CD4-positive, alpha-beta T cell treated with Interleukin-2 at 100 ng/mL for 4 hours (primary cell): ENCODE results near the gene BICD2.

Experiments
- DNase-seq: peaks from one replicate; pipeline ENCODE4 v3.0.0-alpha.2; 2020; ENCODE audit warnings: low spot score

Gene BICD2

GRCh38 chr9:92747459-92748232 is 17.0 kb downstream of the BICD2 start:
- no peak for DNase-seq

DNA sequence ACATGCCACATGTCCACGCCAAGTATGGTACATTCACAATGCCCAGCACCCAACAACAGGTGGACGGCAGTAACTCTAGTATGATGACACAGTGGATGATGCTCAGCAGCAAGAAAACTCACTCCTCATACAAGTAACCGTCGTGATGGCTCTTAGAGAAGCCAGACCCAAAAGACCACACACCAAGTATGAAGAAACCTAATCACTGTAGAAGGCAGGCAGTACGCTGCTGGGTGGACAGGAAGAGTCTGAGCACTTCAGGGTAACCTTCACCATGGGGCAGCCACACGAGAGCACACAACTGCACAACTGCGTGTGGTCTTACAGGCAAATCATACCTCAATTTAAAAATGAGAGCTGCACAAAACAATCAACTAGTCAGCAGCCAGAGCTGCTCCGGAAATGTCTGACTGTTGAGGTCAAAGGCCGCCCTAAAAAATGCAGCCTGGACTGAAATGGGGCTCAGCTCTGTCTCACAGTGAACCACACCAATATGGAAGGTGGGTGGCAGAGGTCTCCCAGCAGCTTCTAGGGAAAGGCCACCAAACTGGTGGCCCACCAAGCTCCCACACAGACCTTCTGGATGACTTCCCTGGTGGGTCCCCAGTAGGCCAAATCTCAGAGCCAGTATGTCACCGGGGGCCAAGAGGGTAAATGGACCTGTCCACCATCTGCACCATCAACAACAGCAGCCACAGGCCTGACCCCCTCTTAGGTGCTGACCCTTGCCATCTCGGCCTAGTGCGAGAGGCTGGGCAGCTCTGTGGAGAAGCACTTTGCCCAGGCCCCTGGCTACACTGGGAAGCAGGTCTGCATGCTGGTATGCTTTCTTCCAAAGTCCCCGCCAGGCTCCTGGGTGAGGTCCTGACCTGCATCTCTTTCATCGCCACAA is 17.8 kb downstream of the BICD2 start:
- no peak for DNase-seq

DNA sequence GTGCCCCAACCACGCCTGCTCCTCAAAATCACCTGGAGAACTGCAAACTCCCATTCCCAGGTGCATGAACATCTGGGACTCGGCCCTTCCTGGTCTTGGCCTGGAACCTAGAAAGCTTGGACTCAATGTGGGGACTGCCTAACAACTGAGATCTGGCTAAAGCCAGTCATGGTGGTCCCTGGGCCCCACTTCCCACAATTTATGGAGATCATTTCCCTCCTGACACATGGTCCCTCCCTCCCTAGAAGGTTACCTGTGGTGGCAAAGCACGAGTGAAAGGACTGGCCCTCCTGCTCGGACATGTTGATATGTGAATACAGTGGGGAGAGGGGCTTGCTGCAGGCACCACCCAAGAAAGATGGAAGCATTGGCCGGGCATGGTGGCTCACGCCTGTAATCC is 18.8 kb downstream of the BICD2 start:
- no peak for DNase-seq

DNA sequence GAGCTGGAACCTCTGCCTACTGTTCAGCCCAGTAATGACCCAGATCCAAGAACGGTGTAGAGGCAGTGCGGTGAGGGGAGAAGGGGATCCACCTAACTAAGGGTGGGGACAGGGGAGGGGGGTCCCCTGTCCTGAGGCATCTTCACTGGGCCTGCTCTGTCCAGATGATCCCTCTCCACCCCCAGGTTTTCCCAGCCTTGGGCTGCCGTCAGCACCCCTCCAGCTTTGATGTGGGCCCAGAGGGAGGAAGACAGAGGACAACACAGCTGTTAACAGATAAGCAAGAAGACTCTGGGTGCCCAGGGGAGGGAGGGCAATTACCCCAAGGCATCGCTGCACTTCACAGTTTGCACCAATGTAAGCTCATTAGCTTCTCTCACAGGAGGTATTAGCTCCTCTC is 19.3 kb downstream of the BICD2 start:
- no peak for DNase-seq

DNA sequence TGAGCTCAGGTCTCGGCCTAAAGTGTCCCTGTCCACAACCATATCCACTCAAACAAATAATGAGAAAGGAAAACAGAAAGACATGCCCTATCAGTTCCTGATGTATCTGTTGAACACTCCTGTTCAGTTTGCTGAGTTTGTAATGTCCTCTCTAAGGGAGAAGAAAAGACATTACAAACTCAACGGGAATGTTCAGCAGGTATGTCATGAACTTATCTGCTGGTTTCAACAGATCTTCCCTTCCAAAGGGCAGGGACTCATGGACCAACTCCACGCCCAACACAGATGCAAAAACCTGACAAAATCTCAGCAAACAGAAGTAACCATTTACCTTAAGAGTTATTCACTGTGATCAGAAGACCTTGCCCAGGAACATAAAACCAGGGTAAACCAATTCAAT is 23.7 kb downstream of the BICD2 start:
- DNase-seq: no peak

- no peak for DNase-seq
Observed at GRCh38 chr9:92740446-92740961, 24.1 kb downstream of the BICD2 start.

- no peak for DNase-seq
Observed at GRCh38 chr9:92740009-92740408, 24.6 kb downstream of the BICD2 start.

DNA sequence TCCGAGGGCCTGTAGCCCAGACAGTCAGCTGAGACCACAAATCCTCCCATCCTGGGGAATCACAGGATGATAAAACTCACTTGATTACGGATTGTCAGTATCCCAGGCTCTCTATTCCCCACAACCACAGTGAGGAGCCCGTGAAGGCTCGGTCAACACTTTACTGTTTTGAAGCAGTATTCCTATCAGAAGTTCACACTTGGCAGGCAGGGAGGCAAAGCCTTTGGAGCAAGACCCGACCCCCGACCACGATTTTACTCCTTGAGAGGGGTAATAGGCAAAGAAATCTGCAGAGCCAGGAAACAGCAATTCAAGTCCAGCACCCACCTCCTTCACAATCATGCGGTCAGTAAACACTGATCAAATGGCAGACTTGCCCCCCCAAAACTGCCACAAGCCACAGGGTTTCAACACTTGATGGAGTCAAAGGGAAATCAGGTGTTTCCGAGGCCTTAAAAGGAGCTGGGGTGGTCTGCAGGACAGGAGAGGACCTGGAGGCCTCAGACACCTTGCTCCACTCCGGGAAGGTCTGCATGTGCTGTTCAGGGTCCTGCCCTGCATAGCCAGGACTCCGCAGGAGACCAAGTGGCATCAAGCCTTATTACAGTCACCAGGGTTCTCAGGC is 25.2 kb downstream of the BICD2 start:
- DNase-seq: no peak

DNA sequence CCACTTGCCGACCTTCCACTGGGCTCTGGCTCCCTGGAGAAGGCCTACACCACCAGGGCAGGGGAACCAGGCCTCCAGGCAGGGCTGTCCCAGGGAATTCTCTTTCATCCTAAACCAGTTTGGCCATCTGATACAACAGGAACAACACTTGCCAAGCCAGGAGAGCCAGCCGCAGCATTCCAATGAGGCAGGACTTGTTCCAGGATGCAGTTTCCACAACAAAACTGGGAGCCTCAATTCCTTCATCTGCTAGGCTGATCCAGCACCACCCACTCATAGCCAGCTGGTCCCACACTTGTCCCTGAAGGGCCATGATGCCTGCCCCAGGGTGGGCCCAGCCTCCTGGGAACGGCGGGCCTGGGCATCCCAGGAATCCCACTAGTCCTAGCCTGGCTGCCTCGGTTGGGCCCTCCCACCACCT is 26.0 kb downstream of the BICD2 start:
- no peak for DNase-seq

DNA sequence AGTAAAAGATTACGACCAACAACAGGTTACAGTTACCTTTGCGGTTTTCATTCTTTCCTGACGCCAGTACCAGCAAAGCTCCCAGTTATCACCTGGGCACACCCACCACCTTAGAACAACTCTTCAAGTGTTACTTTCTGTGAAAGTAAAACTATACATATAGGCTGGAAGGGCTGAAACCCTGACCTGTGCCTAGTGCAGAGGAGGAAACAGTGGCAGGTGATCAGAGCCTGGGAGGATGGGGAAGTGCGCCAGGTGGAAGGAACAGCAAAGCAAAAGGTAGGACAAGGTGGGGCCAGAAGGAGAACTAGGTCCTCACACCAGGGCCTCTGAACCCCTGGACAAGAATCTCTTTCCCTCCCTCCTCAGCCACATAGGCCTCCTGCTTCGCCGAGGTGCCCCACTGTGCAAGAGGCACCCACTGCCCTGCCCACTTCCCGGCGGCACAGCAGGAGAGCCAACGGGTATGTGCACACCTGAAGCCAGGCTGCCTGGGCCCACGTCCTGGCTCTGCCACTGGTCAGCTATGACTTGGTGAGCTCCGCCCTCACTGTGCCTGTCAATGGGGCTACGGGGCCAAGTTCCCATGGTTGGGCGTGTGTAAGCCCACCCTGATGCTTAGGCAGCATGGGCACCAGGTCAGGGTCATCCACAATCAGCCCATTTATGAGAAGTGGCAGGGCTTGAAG is 26.9 kb downstream of the BICD2 start:
- DNase-seq: no peak

DNA sequence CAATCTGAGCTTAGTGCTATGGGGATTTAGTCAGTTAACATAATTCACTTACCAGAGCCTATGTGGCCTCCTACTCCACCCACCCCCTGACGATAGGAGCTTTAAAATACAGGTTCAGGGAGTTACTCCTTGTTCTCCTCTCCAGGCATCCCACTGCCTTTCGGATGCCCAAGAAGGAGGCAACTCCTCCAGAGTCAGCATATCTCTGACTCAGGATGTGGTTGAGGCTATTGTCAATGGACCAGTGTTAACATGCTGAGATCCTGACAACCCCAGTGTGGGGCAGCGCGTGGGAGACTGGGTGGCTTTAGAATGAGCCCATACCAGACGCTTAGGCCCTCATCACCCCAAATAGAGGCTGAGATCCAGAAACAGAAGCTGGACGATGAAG is 27.4 kb downstream of the BICD2 start:
- DNase-seq: no peak

GRCh38 chr9:92736563-92737215 is 27.9 kb downstream of the BICD2 start:
- no peak for DNase-seq

- DNase-seq: no peak
Observed at GRCh38 chr9:92735636-92736562, 28.7 kb downstream of the BICD2 start.

DNA sequence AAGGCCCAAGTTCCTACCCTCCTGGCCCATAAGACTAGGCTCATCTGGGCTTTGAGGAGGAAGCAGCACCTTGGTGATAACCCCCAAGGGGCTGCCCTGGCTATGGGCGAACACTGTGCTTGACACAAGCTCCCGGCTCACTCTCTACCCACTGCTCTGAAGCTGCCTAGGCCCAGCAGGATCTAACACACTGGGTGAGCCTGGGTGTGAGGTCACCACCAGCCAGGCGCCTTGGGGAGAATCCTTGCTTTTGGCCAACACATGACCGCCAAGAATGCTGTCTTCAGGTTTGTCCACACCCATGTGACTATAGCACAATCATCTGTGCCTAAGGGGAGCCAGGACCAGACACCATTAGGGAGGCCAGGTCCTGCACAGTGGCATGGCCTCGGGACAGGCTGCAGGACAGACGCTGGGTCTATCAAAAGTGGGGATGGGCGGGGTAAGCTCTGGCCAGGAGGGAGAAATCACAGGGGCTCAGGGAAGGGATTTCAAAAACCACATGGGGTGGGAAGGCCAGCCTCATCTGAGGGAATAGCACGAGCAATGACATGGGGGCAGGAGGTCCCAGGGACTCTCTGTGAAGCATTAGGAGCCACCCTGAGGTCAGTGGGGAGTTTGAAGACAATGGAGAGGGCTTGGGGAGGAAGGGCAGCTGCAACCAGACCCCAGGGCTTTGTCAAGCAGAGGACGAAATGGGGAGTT is 29.6 kb downstream of the BICD2 start:
- no peak for DNase-seq

DNA sequence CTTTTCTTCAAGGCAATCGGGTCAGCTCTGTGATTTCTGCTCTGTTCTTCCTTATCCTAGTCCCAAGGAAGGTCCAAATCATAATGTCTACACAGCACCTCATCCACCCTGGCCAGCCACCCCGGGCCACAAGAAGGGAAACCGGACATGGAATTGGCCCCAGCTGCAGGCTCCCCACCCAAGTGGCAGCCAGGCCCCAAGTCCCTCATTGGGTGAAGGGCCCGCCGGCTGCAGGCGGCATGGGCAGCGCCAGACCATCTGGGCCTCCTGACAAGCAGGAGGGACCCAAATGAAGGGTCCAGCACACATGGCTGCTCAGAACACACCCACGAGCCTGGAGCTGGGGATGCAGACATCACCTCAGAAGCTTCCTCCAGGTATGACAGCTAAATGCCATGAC is 33.7 kb downstream of the BICD2 start:
- DNase-seq: no peak

DNA sequence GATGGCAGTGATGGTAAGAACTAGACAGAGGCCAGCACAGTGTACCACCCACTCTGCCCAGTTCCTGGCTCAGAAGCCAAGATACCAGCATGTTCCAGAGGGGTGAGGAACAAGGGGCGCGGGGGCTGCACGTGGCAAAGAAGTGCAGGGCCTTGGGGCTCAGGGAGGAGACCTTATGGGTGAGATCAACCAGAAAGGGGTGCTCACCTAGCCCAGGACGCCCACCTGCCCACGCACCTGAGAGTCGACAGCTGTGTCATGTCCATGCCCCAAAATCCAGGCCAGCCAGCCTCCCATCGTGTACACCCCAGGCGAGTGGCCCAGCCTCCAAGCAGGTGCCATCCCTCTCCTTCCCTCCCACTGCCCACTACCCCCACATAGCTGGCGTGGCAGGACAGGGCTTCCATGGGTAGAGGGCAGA is 34.9 kb downstream of the BICD2 start:
- DNase-seq: no peak

GRCh38 chr9:92728831-92729734 is 35.5 kb downstream of the BICD2 start:
- DNase-seq: no peak
